Stimulated activated naive B cell treated with anti-CD40 and anti-IgM and Interleukin-4, amounts not matched to agents 10 μg/mL and 1 μg/mL and 100 μg/mL, for 72 hours (primary cell): ENCODE data around the gene FAM229A.

Source experiments
- ATAC-seq, 2 donors: fragments of 150-1000 bp; cut with Tn5 transposase; replicated peaks; 2 replicates each; pipeline ENCODE4 v1.10.0; 2021; ENCODE audit warnings: moderate library complexity in 1 of 2
- DNase-seq: peaks from one replicate; pipeline ENCODE4 v3.0.0; 2021
- H3K27ac Mint-ChIP-seq: one replicate; pipeline ENCODE4 v1.8.0; 2022; ENCODE audit warnings: mild to moderate bottlenecking, mixed read lengths
- H3K27me3 Mint-ChIP-seq, 2 donors: one replicate each; pipeline ENCODE4 v1.8.0; 2022; ENCODE audit warnings: mixed read lengths in 2 of 2
- H3K36me3 Mint-ChIP-seq, 2 donors: one replicate each; pipeline ENCODE4 v1.8.0; 2022; ENCODE audit warnings: mixed read lengths in 2 of 2, mild to moderate bottlenecking in 1 of 2
- H3K4me1 Mint-ChIP-seq, 2 donors: one replicate each; pipeline ENCODE4 v1.8.0; 2022; ENCODE audit warnings: mixed read lengths in 2 of 2, mild to moderate bottlenecking in 1 of 2
- H3K4me3 Mint-ChIP-seq, 2 donors: one replicate each; pipeline ENCODE4 v1.8.0; 2022; ENCODE audit warnings: mild to moderate bottlenecking in 2 of 2, mixed read lengths in 2 of 2, moderate library complexity in 1 of 2
- H3K9me3 Mint-ChIP-seq, 2 donors: one replicate each; pipeline ENCODE4 v1.8.0; 2022; ENCODE audit warnings: mixed read lengths in 2 of 2, mild to moderate bottlenecking in 1 of 2

FAM229A gene

DNA sequence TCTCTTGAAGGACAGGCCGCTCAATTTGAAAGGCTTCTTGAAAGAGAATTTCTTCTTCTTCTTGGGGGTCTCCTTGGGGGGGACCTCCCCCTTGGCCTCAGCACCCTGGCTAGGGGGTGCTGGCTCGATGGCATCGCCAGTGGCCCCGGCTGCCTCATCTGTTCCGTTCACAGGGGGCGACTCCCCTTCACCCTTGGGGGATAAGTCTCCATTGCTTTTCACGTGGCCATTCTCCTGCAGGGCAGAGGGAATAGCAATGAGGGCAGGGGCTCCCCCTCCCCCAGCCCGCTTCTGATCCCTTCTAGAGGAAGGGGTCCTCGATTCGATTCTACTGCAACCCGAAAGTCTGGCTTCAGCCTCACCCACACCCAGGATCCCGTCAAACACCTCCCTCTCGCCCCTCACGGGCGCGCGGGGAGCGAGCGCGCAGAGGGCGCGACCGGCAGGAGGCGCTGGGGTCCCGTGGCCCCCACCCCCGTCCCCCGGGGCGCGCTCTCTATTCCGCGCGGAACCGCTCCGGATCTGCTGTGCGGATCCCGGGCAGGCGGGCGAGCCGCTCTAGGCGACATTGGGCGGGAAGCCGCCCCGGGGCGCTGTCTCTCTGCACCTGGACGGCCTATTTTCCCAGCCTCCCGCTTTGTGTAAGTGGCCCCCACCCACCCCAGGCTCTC is 27.3 kb downstream of the FAM229A start:
- H3K4me3 Mint-ChIP-seq = peak overlapping the region; percentile 88 to 93
- DNase-seq = peak; percentile 45

DNA sequence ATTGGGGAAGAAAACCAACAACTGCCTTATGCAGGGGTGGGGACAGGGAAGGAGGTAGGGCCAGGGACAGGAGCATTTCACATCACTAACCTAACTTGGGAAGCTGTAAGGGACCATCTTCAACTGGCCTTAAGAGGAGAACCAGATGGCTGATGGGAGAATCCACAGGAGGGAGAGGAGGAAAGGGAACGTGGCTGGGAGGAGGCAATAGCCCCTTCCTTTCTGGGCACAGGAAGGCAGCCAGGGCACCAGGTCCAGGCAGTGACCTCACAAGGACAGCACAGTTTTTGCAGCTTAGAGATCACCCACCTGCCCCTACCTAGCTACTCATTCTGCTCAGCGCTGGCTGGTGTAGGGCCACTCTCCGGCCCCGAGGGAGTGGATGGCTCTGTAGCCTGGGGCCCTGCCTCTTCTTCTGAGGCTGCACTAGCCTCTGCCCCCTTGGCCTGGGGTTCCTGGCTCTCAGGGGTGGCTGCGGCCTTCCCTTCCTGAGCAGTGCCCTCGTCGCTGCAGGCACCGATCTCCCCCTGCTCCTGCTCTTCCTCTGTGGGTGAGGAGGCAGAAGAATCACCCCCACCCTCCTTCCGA is 27.9 kb downstream of the FAM229A start:
- H3K27me3 Mint-ChIP-seq = no peaks in the 10 kb centered on the region
- no peaks in the 10 kb centered on the region for H3K9me3 Mint-ChIP-seq
- peaks cover 46 to 83% of the 10 kb centered on the region in 2 donors for H3K4me1 Mint-ChIP-seq
- H3K4me3 Mint-ChIP-seq = peak overlapping the region; percentile 88 to 93
- peaks cover 28 to 50% of the 10 kb centered on the region in 2 donors for H3K36me3 Mint-ChIP-seq
- no peak for DNase-seq
- H3K27ac Mint-ChIP-seq = peak overlapping the region; percentile 92
- ATAC-seq = no peak

More for the DNA sequence above, 27.3 kb downstream of the FAM229A start:
- ATAC-seq = peak; percentile 8 to 13
- peaks cover 48 to 83% of the 10 kb centered on the region in 2 donors for H3K4me1 Mint-ChIP-seq
- H3K9me3 Mint-ChIP-seq = no peaks in the 10 kb centered on the region
- H3K27me3 Mint-ChIP-seq = no peaks in the 10 kb centered on the region
- H3K36me3 Mint-ChIP-seq = peaks cover 22 to 44% of the 10 kb centered on the region in 2 donors
- H3K27ac Mint-ChIP-seq = peak overlapping the region; percentile 92

DNA sequence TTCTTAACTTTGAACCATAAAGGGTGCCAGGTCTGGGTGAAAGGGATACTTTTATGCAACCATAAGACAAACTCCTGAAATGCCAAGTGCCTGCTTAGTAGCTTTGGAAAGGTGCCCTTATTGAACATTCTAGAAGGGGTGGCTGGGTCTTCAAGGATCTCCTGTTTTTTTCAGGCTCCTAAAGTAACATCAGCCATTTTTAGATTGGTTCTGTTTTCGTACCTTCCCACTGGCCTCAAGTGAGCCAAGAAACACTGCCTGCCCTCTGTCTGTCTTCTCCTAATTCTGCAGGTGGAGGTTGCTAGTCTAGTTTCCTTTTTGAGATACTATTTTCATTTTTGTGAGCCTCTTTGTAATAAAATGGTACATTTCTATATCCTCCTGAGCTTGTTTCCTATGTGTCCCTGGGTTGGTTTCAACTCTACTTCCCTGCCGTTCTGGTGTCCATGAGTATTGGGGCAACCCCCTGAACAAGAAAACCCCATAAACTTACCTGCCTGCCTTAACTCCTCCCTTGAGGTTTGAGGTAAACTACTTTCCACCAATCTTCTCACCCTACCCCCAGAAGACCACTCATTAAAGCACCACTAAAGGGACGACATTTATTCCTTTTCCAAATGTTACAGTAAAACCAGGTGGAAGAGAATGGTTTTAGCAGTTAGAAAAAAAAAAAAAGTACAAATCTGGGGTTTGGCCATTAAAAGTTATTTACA is 28.9 kb downstream of the FAM229A start:
- ATAC-seq = no peak
- H3K4me1 Mint-ChIP-seq = peaks cover 40 to 79% of the 10 kb centered on the region in 2 donors
- peak overlapping the region; percentile 88 for H3K27ac Mint-ChIP-seq
- H3K36me3 Mint-ChIP-seq = peaks cover 35 to 57% of the 10 kb centered on the region in 2 donors
- H3K9me3 Mint-ChIP-seq = no peaks in the 10 kb centered on the region
- H3K4me3 Mint-ChIP-seq = peak overlapping the region; percentile 88 to 93
- no peaks in the 10 kb centered on the region for H3K27me3 Mint-ChIP-seq
- DNase-seq = no peak

DNA sequence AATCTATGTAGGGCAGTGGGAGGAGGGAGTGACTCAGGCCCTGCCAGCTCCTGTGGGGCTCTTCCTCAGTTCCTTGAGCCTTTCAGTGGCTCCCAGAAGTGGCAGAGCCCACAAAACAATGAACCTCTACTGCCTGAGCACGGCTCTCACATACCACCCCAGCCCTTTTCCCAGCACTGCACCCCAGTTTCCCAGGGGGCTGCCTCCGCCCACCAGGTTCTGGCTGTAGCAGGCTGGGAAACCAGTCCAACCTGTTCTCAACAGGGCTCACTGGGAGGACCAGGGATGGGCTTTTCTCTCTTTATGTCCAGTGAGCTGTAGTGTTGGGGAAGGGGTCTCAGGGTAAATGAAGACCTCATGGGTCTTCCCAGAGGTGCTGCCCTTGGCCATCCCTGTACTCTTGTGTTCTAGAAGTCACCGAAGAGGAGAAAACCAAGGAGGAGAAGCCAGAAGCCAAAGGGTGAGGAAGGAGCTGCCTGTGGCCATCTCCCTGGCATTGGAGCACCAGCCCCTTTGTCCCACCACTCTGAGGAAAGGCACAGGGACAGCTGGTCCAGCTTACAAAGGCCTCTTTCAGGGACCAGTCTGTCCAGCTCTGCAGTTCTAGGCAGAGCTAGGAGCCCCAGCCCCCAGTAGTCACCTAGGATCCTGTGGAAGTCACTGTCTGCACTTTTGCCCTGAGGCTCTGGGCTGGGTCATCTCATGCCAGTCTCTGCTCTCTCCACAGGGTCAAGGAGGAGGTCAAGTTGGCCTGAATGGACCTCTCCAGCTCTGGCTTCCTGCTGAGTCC is 29.8 kb downstream of the FAM229A start:
- Mint-ChIP-seq H3K27me3 (no peaks in the 10 kb centered on the region), H3K27ac (peak overlapping the region; percentile 59), H3K9me3 (no peaks in the 10 kb centered on the region), H3K4me3 (no peak overlapping the region), H3K4me1 (peaks cover 33 to 70% of the 10 kb centered on the region in 2 donors), H3K36me3 (peaks cover 40 to 61% of the 10 kb centered on the region in 2 donors)
- DNase-seq (no peak), ATAC-seq (no peak)

DNA sequence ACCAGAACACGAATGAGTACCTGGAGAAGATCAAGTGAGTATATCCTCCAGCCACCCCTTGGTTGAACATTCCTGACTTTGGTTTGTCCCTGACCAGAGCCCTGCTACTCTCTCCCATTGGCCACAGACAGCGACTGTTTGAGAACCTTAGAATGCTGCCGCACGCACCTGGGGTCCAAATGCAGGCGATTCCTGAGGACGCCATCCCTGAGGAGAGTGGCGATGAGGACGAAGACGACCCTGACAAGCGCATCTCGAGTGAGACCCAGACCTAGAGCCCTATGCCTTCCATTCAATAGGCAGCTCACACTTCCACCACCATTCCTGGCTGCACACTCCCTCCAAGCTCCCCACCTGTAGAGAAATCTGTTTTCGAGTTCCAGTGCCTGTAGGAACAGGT is 30.7 kb downstream of the FAM229A start:
- peaks cover 46 to 67% of the 10 kb centered on the region in 2 donors for H3K36me3 Mint-ChIP-seq
- H3K27me3 Mint-ChIP-seq = no peaks in the 10 kb centered on the region
- peak overlapping the region; percentile 39 for H3K27ac Mint-ChIP-seq

DNA sequence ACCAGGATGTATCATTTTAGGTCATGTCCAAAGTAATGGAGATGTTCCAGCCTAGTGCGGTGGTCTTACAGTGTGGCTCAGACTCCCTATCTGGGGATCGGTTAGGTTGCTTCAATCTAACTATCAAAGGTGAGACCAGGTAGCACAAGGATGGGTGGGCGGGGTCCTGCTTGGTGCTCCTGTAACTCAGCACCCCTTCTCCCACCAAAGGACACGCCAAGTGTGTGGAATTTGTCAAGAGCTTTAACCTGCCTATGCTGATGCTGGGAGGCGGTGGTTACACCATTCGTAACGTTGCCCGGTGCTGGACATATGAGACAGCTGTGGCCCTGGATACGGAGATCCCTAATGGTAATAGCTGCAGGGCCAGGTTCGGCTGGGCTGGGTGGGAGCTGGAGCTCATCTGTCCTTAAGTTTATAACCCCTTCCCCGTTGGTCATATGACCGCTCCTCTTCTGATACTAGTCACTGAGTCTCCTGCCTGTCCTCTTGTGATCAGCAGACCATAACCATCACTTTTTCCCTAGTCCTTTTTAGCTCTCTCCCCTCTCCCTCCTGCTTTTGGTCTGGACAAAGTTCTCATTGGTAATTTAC is 31.6 kb downstream of the FAM229A start:
- H3K27me3 Mint-ChIP-seq = no peaks in the 10 kb centered on the region
- H3K4me3 Mint-ChIP-seq = no peak overlapping the region
- no peak overlapping the region for H3K27ac Mint-ChIP-seq
- DNase-seq (no peak), ATAC-seq (no peak)
- H3K4me1 Mint-ChIP-seq = peaks cover 28 to 58% of the 10 kb centered on the region in 2 donors
- H3K9me3 Mint-ChIP-seq = no peaks in the 10 kb centered on the region
- H3K36me3 Mint-ChIP-seq = peaks cover 46 to 71% of the 10 kb centered on the region in 2 donors

More for the DNA sequence above, 30.7 kb downstream of the FAM229A start:
- no peak overlapping the region for H3K4me3 Mint-ChIP-seq
- H3K4me1 Mint-ChIP-seq = peaks cover 28 to 61% of the 10 kb centered on the region in 2 donors
- DNase-seq = no peak
- no peak for ATAC-seq
- H3K9me3 Mint-ChIP-seq = no peaks in the 10 kb centered on the region

DNA sequence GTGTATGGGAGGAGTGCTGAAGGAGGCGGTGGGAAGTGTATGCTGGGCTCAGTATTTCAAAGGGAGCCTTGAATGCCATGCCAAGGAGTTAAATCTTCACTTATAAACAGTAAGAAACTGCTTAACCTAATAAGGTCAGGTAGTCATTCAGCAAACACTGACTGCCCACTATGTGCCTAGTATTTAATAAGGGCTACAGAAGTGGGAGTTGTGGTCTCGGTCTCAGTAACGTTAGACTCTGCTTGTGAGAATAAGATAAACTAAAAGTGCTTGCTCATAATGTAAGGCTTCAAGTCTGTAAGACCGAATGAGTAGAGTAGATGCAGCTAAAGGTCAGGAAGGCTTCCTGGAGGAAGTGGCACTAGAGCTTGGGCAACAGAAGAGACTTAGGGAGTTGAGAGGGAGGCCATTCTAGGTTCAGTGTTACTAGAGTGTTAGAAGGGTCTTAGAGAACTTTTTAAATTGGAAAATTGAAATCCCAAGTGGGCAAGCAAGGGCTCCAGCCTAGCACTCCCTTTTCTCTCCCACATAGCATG is 32.3 kb downstream of the FAM229A start:
- Mint-ChIP-seq H3K27me3 (no peaks in the 10 kb centered on the region), H3K4me1 (peaks cover 26 to 56% of the 10 kb centered on the region in 2 donors), H3K9me3 (no peaks in the 10 kb centered on the region), H3K36me3 (peaks cover 52 to 76% of the 10 kb centered on the region in 2 donors), H3K4me3 (no peak overlapping the region), H3K27ac (peak overlapping the region; percentile 65)
- ATAC-seq = peak; percentile 23 to 41
- no peak for DNase-seq

DNA sequence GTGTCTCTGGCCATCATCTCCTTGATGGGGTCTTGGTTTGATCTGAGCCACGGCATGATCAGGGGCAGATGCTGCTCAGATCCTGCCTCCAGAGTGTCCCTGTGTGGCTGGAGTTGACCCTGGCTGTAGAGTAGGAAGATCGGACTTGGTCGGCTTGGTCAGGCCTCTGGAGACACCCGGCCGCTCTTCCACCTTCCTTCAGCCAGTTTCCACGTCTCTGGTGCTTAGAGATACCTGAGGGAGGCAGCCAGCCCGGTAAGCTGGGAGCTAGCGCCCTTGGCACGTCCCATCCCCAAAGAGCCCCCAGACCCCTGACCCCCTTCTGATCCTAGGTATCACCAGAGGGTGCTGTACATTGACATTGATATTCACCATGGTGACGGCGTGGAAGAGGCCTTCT is 35.1 kb downstream of the FAM229A start:
- peaks cover 61 to 73% of the 10 kb centered on the region in 2 donors for H3K36me3 Mint-ChIP-seq
- no peak for DNase-seq
- no peak overlapping the region for H3K4me3 Mint-ChIP-seq
- peaks cover 22 to 49% of the 10 kb centered on the region in 2 donors for H3K4me1 Mint-ChIP-seq
- no peak overlapping the region for H3K27ac Mint-ChIP-seq
- H3K27me3 Mint-ChIP-seq = no peaks in the 10 kb centered on the region
- no peak for ATAC-seq
- H3K9me3 Mint-ChIP-seq = no peaks in the 10 kb centered on the region

DNA sequence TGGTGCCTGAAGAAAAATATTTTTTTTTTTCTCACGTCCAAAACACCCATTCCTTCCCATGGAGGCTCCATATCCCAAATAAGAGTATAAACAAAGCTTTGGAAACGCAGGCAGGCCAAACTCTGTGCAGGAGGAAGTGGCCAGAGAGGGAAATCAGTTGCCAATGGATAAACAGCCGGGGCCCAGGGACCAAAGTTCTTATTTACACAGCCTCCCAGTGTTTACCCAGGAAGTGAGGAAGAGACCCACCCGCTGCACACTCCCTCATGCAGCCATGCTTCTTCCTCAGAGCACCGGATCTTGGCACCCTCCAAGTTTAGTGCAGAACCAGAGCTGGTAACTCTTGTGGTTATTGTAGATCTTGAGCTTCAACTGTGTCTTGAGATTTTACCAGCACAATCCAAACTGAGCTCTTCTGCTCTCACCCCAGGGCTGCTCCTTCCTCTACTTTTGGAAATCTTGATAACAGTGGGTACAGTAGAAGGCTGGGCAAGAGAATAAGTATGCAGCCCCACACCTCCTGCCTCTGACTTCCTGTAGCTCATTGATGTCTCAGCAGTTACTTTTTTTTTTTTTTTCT is 40.5 kb downstream of the FAM229A start:
- H3K27me3 Mint-ChIP-seq = no peaks in the 10 kb centered on the region
- DNase-seq (no peak), ATAC-seq (no peak)
- no peaks in the 10 kb centered on the region for H3K9me3 Mint-ChIP-seq
- H3K36me3 Mint-ChIP-seq = peaks cover 42 to 57% of the 10 kb centered on the region in 2 donors
- peak overlapping the region; percentile 88 for H3K27ac Mint-ChIP-seq
- peak overlapping the region; percentile 25 to 46 for H3K4me3 Mint-ChIP-seq
- H3K4me1 Mint-ChIP-seq = peaks cover 31 to 56% of the 10 kb centered on the region in 2 donors

DNA sequence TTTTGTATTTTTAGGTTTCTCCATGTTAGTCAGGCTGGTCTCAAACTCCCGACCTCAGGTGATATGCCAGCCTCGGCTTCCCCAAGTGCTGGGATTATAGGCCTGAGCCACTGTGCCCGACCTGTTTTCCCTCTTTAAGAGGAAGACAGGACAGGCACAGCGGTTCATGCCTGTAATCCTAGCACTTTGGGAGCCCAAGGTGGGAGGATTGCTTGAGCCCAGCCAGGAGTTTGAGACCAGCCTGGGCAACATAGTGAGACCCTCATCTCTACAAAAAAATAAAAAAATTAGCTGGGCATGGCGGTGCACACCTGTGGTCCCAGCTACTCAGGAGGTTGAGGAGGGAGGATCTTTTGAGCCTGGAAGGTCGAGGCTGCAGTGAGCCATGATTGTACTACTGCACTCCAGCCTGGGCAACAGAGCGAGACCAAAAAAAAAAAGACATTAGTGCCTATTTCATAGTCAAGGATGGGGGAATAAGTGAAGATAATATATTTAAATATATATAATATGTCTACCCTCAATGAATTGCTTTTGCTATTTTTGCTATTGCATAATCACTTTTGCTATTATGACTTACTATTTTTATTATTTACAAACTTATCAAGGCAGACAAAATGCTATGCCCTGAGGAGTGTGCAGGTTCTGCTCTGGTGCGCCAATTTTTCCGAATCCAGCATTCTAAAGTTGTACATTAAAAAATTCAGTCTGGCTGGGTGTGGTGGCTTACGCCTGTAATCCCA is 44.0 kb downstream of the FAM229A start:
- Mint-ChIP-seq H3K9me3 (peaks cover 2 to 4% of the 10 kb centered on the region in 2 donors), H3K36me3 (peaks cover 43 to 56% of the 10 kb centered on the region in 2 donors), H3K27me3 (no peaks in the 10 kb centered on the region), H3K4me1 (peaks cover 35 to 67% of the 10 kb centered on the region in 2 donors), H3K27ac (peak overlapping the region; percentile 88), H3K4me3 (peak overlapping the region in 1 of 2 donors; percentile 25)
- DNase-seq (no peak), ATAC-seq (no peak)

DNA sequence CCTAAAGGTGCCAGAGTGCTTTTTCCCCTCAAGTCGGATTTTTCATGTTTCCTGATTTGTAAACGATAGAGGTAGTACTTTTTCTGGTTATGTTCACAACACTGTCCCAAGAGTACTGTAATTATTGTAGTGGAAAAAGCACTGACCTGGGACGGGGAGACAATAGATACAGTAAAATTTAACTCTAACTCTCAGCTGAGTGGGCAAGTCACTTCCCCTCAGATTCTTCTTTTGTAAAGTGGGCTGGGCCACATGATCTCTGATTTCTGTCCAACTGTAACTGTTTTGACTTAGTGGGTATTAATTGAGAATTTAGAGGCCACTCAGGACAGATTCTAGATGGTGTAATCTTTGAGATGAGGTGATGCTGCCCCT is 45.4 kb downstream of the FAM229A start:
- peak overlapping the region; percentile 59 to 74 for H3K4me3 Mint-ChIP-seq
- no peaks in the 10 kb centered on the region for H3K27me3 Mint-ChIP-seq
- peaks cover 34 to 47% of the 10 kb centered on the region in 2 donors for H3K36me3 Mint-ChIP-seq
- peaks cover 2 to 4% of the 10 kb centered on the region in 2 donors for H3K9me3 Mint-ChIP-seq
- ATAC-seq (peak; percentile 90), DNase-seq (peak; percentile 46)
- H3K27ac Mint-ChIP-seq = peak overlapping the region; percentile 98
- H3K4me1 Mint-ChIP-seq = peaks cover 28 to 61% of the 10 kb centered on the region in 2 donors

DNA sequence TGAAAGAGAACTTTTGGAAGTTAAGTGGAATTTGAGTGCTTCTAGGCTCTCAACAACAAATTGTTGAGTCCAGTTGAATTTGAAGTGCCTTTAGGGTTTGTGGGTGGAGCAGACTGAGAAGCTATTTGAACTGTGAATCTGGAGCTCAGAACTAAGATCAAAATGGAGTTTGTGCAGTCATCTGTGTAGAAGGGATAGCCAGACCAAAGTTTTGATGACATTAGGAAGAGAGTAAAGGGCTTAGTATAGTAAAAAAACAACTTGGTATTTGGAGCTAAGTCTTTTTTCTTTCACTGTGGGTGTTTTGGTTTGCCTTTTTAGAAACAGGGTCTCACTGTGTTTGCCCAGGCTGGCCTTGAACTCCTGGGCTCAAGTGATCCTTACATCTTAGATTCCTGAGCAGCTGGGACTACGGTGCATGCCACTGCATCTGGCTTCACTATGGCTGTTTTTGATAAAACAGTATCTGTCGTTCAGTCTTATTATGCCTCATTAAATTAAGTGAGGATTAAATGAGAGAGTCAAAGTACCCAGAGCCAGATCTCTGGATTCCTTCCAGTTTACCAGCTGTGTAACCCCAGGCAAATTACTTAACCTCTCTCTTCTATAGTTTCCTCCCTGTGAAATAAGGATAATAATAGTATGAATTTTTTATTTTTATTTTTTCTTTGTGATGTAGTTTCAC is 50.4 kb downstream of the FAM229A start:
- Mint-ChIP-seq H3K36me3 (peaks cover 46 to 65% of the 10 kb centered on the region in 2 donors), H3K4me1 (peaks cover 47 to 76% of the 10 kb centered on the region in 2 donors), H3K27me3 (no peaks in the 10 kb centered on the region), H3K4me3 (peak overlapping the region in 1 of 2 donors; percentile 34), H3K27ac (peak overlapping the region; percentile 90), H3K9me3 (peaks cover 2 to 9% of the 10 kb centered on the region in 2 donors)
- ATAC-seq (no peak), DNase-seq (no peak)
